ENCODE results near the gene MFAP4. TPM values are rescaled to one million over a fixed set of nuclear protein-coding genes. Genes with fewer than 3 reads are reported as not detected.

MFAP4 gene
- total RNA-seq, 2 experiments from 2014 or later = not detected

DNA sequence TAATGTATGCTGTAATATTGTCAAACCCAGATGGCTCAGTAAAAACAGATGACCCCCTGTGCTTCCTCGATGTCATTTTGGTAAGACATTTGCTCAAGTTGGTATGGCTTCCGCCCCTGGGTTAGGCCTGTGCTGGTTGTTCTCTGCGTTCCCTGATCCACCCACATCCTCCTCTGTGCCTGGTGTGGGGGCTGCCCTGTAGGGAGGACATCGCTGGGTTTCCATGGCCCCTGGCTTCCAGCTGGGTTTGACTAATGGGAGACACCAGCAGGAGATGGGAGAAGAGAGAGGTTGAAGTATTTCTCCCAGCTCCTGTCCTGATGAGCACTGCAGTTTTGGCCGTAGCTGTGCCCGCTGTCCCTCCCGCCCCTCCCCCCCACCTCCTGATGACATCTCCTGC, 4.4 kb upstream of the MFAP4 start:
- CTCF ChIA-PET = no interaction called here
- POLR2A ChIA-PET = no interaction called here
- Mint-ChIP-seq H3K9me3 (ENCODE audit: insufficient read depth) (no peaks in the 10 kb centered on the region), H3K36me3 (ENCODE audit: low read depth) (no peaks in the 10 kb centered on the region), H3K27me3 (ENCODE audit: low read depth) (peaks cover 32% of the 10 kb centered on the region), H3K4me3 (no peak overlapping the region), H3K27ac (no peak overlapping the region), H3K4me1 (ENCODE audit: low read depth) (no peaks in the 10 kb centered on the region)
- DNase-seq = no peak
- ATAC-seq = no peak

DNA sequence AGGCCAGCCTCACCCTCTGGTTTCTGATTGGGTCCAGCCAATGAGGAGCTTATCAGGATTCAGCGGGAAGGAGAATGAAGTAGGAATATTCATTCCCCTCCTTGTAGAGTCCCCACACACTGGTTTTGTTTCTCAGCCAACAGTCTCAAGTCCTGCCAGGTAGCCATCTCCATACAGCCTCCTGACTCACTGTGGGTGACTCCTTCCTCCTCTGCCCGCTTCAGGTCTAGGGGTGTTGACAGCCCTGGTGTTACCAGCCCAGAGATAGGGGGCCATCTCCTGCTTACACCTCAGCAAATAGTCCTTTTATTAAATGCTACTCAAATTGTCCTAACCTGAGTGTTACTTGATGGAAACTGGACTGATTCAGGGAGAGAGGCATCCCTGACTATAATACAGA, 4.0 kb upstream of the MFAP4 start:
- no peaks in the 10 kb centered on the region for H3K4me1 Mint-ChIP-seq (ENCODE audit: low read depth)
- no peak for DNase-seq
- H3K27ac Mint-ChIP-seq = no peak overlapping the region
- no peaks in the 10 kb centered on the region for H3K9me3 Mint-ChIP-seq (ENCODE audit: insufficient read depth)
- POLR2A ChIA-PET = no interaction called here
- ATAC-seq = no peak
- no peak overlapping the region for H3K4me3 Mint-ChIP-seq
- no peaks in the 10 kb centered on the region for H3K36me3 Mint-ChIP-seq (ENCODE audit: low read depth)
- CTCF ChIA-PET = interaction anchor here (1.0 kb wide), 1 partner anchor 28 kb away, joined by 3 read pairs; the partner anchor contains the start of gene B9D1
- peaks cover 30% of the 10 kb centered on the region for H3K27me3 Mint-ChIP-seq (ENCODE audit: low read depth)

DNA sequence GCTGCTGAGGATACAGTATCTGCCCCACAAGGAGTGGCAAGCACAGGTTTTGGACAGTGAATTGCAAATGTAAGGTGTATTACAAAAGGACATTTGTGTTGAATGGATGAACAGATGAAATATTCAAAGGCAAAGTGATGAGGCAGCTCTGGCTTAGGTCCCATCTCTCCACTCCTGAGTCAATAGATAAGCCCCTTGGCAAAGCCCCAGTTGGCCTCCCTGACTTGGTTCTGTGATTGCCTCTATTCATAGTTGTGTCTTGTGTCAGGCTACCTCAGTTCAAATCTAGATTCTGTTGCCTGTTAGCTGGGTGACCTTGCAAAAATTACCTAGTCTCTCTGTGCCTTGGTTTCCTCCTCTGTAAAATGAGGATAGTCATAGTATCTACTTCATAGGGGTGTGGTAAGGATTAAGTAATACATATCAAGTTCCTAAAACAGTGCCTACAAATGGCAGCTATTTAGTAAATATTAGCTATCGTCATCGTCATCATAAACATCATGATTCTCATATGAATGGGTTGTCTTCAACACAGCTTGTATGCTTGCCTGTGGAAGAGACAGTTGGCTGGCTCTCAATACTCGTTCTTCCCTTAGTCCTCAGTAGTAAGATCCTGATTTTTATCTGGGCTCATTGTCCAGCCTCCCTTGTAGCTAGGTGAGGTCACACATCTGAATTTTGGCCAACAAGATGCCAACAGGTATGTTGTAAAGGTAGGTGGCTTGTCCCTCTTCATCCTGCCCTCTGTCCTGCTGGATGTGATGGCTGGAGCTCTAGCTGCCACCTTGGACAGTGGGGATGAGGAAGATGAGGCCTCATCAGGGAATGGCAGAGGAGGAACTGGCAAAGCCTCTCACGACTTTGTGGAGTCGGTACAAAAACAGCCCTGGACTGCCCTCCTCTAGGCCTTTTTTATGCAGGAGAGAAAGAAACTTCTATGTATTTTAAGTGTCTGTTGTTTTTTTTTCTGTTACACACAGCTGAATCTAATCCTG, 2.1 kb upstream of the MFAP4 start:
- ChIA-PET POLR2A (no interaction called here), CTCF (interaction anchor here (0.6 to 1.7 kb wide), 3 partner anchors 11 to 534 kb away, joined by 5 to 13 read pairs (median 5); partner anchors contain the start of genes B9D1 and MAPK7)
- H3K4me1 Mint-ChIP-seq (ENCODE audit: low read depth) = peaks cover 5% of the 10 kb centered on the region
- H3K27ac Mint-ChIP-seq = no peak overlapping the region
- H3K9me3 Mint-ChIP-seq (ENCODE audit: insufficient read depth) = no peaks in the 10 kb centered on the region
- peaks cover 6% of the 10 kb centered on the region for H3K36me3 Mint-ChIP-seq (ENCODE audit: low read depth)
- ATAC-seq (no peak), DNase-seq (no peak)
- H3K27me3 Mint-ChIP-seq (ENCODE audit: low read depth) = peaks cover 25% of the 10 kb centered on the region
- no peak overlapping the region for H3K4me3 Mint-ChIP-seq

DNA sequence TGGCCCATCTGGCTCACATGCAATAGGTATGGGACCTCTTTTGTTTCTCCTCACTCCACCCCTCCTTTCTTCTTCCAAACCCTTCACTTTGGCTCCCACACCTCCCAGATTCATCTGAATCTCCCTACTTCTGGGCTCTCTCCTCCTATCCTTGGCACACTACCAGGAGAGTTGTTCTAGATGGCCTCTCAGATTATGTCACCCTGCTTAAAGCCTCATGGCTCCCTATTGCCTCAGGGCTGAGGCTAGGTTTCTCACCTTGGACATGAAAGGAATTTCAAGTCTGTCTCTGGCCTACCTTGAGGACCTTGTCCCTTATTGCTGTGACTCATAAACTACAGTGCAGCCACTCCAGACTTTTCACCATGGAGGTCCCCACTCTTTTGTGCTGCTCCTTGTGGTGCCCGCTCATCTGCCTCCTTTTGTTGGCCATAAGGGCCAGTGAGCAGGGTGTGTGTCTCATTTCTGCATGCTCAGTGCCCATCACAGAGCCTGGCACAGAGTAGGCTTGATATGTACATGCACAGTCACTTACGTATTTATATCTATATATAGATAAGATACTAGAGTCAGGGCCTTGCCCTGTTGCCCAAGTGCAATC, 1.0 kb upstream of the MFAP4 start:
- peaks cover 17% of the 10 kb centered on the region for H3K27me3 Mint-ChIP-seq (ENCODE audit: low read depth)
- H3K27ac Mint-ChIP-seq = peak overlapping the region; percentile 9
- DNase-seq (no peak), ATAC-seq (no peak)
- ChIA-PET POLR2A (no interaction called here), CTCF (interaction anchor here (0.6 to 1.7 kb wide), 3 partner anchors 10 to 533 kb away, joined by 5 to 13 read pairs (median 5); partner anchors contain the start of genes B9D1 and MAPK7)
- H3K4me1 Mint-ChIP-seq (ENCODE audit: low read depth) = peaks cover 5% of the 10 kb centered on the region
- H3K4me3 Mint-ChIP-seq = no peak overlapping the region
- no peaks in the 10 kb centered on the region for H3K9me3 Mint-ChIP-seq (ENCODE audit: insufficient read depth)
- H3K36me3 Mint-ChIP-seq (ENCODE audit: low read depth) = peaks cover 15% of the 10 kb centered on the region

DNA sequence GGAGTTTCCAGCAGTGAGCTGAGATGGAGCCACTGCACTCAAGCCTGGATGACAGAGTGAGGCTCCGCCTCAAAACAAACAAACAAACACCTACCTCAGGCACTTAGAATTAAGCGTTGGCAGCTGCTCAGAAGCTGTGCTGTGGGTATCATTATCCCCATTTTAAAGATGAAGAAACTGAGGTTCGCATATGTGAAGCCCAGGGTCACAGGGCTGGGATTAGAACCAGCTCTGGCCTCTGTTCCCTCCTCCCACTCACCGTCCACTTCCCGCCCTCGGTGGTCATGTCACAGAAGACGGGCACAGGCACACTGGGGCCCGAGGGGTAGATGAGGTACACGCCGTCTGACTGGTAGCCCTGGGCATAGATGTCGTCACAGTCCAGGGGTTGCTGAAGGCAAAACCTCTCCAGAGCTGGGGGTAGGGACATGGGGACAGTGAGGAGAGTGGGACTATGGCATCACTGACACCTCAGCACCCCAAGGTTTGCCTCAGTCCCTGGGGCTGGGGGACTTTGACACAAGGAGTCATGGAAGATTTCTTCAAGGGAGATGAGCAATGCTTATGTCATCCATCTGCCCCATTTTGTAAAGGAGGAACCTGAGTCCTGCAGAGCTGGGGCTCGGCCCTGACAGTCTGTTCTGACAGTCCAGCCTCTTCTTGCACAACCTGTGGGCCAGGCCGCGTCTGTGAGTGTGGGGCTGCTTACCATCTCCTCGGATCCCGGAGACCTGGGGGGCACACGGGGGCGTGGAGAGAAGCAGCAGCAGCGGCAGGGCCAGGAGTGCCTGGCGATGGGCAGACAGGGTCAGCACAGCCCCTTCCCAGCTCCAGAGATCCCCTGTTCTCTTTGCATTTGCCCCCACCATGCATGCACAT, 700 bp downstream of the MFAP4 start:
- peak overlapping the region; percentile 30 for H3K27ac Mint-ChIP-seq
- H3K27me3 Mint-ChIP-seq (ENCODE audit: low read depth) = peaks cover 11% of the 10 kb centered on the region
- CTCF ChIA-PET = interaction anchor here (0.7 to 3.1 kb wide), 2 partner anchors 9 to 23 kb away, joined by 3 to 14 read pairs; partner anchors contain the start of gene B9D1
- POLR2A ChIA-PET = no interaction called here
- ATAC-seq (no peak), DNase-seq (no peak)
- H3K4me3 Mint-ChIP-seq = no peak overlapping the region
- peaks cover 5% of the 10 kb centered on the region for H3K4me1 Mint-ChIP-seq (ENCODE audit: low read depth)
- no peaks in the 10 kb centered on the region for H3K9me3 Mint-ChIP-seq (ENCODE audit: insufficient read depth)
- peaks cover 18% of the 10 kb centered on the region for H3K36me3 Mint-ChIP-seq (ENCODE audit: low read depth)

DNA sequence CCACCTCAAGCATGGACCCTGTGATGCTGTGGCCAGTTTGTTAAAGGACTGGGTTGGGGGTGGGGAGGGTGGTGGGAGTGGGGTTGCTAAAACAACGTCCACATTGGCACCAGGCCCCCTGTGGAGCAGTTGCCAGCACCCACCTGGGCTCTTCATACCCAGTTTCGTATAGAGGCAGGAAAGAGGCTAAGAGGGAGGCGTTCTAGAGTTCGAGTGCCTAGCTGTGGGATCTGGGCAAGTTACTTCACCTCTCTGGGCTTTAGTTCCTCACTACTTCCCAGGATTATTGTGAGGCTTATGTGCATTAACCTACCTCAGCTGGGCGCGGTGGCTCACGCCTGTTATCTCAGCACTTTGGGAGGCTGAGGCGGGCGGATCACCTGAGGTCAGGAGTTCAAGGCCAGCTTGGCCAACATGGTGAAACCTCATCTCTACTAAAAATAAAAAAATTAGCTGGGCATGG, 1.4 kb downstream of the MFAP4 start:
- POLR2A ChIA-PET = no interaction called here
- Mint-ChIP-seq H3K4me3 (no peak overlapping the region), H3K27me3 (ENCODE audit: low read depth) (peaks cover 8% of the 10 kb centered on the region), H3K4me1 (ENCODE audit: low read depth) (peaks cover 5% of the 10 kb centered on the region), H3K36me3 (ENCODE audit: low read depth) (peaks cover 26% of the 10 kb centered on the region), H3K9me3 (ENCODE audit: insufficient read depth) (no peaks in the 10 kb centered on the region), H3K27ac (no peak overlapping the region)
- ATAC-seq (no peak), DNase-seq (no peak)
- CTCF ChIA-PET = interaction anchor here (3.1 kb wide), 1 partner anchor 23 kb away, joined by 14 read pairs; the partner anchor contains the start of gene B9D1

DNA sequence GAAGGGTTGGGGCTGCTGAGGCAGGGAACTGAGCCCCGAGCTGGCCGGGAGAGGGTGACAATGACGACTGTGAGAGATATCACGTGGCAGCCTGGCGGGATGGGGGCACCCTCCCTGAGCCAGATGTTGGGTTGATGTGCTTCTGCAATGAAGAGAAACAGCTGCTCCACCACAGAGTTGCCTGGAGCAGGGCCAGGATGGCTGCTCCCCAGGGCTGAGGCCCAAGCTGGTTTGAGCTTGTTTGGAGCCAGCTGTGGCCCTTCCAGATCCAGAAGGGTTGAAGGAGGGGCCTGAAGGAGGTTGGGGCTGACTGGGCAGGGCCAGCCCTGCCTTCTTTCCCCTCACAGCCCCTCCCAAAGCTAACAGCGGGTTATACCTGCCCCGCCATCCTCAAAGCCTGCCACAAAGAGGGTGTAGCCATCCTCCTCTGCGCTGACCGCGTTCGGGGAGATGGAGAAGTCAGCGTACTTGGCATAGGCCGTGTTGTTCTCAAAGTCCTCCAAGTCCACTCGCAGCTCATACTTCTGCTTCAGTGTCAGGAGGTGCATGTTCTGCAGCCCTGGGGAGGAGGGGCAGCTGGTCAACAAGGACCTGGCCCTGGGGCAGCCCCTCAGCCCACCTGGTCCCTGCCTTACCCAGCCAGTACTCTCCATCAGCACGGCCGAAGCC, 2.1 kb downstream of the MFAP4 start:
- Mint-ChIP-seq H3K27ac (no peak overlapping the region), H3K9me3 (ENCODE audit: insufficient read depth) (no peaks in the 10 kb centered on the region), H3K36me3 (ENCODE audit: low read depth) (peaks cover 33% of the 10 kb centered on the region), H3K4me1 (ENCODE audit: low read depth) (peaks cover 5% of the 10 kb centered on the region), H3K27me3 (ENCODE audit: low read depth) (peaks cover 8% of the 10 kb centered on the region), H3K4me3 (no peak overlapping the region)
- DNase-seq (no peak), ATAC-seq (no peak)
- ChIA-PET POLR2A (interaction anchor here (0.7 kb wide), 1 partner anchor 1714 kb away, joined by 3 read pairs; no protein-coding TSS in a partner anchor), CTCF (interaction anchor here (3.1 kb wide), 1 partner anchor 22 kb away, joined by 14 read pairs; the partner anchor contains the start of gene B9D1)

DNA sequence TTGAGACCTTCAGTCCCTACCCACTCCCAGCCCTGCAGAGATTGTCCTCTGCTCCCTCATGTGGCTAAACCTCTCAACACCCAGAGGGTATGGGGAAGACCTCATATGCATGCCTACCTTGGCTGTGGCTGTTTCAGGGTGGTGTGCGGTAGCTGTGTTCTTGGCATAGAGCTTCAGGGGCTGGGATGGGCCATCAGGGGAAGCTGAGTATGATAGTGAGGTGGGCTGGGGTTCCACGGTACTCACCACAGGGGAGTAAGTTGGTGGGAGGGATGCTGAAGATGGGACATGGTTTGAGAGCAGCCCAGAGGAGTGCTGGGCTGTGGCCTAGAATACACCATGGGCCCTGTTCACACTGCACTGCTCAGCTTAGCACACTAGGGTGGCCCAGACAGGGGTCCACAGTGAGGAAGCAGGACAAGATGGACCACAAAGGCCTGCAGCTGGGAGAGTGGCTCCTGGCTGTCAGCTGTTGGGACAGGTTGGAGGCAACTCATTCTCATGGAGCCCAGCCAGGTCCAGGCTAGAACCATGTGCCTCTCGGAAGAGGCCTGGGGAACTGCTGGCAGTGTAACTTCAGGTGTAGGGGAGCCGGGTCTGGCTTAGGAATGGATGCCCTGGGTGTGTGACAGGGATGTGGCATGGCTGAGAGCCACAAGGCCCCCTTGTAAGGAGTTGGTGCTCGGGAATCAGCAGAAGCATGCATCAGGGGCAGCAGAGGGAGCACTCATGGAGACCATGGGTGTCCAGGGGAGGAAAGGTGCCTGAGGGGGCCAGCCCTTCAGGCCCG, 3.1 kb downstream of the MFAP4 start:
- ATAC-seq (no peak), DNase-seq (no peak)
- Mint-ChIP-seq H3K36me3 (ENCODE audit: low read depth) (peaks cover 40% of the 10 kb centered on the region), H3K4me1 (ENCODE audit: low read depth) (peaks cover 14% of the 10 kb centered on the region), H3K27me3 (ENCODE audit: low read depth) (peaks cover under 1% of the 10 kb centered on the region), H3K27ac (peak overlapping the region; percentile 18), H3K4me3 (no peak overlapping the region), H3K9me3 (ENCODE audit: insufficient read depth) (no peaks in the 10 kb centered on the region)
- ChIA-PET POLR2A (no interaction called here), CTCF (interaction anchor here (3.1 kb wide), 1 partner anchor 21 kb away, joined by 14 read pairs; the partner anchor contains the start of gene B9D1)

DNA sequence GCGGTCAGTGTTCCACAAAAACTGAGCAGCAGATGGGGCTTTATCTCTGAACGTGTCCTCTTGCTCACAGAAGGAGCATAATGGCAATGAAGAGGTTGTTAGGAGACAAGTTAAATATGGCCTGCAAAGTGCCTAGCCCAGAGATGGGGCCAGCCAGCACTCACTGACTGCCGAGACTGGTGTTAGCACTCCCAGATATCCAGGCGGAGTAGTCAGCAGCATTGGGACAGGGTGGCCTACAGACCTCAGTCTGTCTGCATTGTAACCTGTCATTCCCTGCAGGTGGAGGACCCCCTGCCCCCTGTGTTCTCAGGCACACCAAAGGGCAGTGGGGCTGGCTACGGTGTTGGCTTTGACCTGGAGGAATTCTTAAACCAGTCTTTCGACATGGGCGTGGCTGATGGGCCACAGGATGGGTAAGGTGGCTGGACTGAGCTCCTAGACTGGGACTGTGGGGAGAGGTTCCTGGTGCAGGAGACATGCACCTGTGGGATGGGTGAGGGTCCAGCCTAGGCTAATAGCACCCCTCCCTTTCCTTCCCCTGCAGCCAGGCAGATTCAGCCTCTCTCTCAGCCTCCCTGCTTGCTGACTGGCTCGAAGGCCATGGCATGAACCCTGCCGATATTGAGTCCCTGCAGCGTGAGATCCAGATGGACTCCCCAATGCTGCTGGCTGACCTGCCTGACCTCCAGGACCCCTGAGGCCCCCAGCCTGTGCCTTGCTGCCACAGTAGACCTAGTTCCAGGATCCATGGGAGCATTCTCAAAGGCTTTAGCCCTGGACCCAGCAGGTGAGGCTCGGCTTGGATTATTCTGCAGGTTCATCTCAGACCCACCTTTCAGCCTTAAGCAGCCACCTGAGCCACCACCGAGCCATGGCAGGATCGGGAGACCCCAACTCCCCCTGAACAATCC, 4.2 kb downstream of the MFAP4 start:
- H3K9me3 Mint-ChIP-seq (ENCODE audit: insufficient read depth) = no peaks in the 10 kb centered on the region
- no peak for DNase-seq
- no peaks in the 10 kb centered on the region for H3K27me3 Mint-ChIP-seq (ENCODE audit: low read depth)
- ChIA-PET POLR2A (no interaction called here), CTCF (no interaction called here)
- no peak for ATAC-seq
- peaks cover 15% of the 10 kb centered on the region for H3K4me1 Mint-ChIP-seq (ENCODE audit: low read depth)
- no peak overlapping the region for H3K27ac Mint-ChIP-seq
- peaks cover 43% of the 10 kb centered on the region for H3K36me3 Mint-ChIP-seq (ENCODE audit: low read depth)
- no peak overlapping the region for H3K4me3 Mint-ChIP-seq
